Activated effector memory CD4-positive, alpha-beta T cell treated with anti-CD3 and anti-CD28 coated beads, Interleukin-2, amount 50 U/mL, for 16 hours (primary cell): ENCODE results near the gene ARHGEF37.
"Not testable (repeated sequence)": the region's sequence is repeated elsewhere in the genome, so short reads cannot be mapped to it uniquely, and the experiment has no call there.

ENCODE experiments used
- DNase-seq: peaks from one replicate; pipeline ENCODE4 v3.0.0-alpha.2; 2020

The ARHGEF37 gene

GRCh38 chr5:149572170-149572569, 9.1 kb upstream of the ARHGEF37 start:
- DNase-seq: no peak

DNA sequence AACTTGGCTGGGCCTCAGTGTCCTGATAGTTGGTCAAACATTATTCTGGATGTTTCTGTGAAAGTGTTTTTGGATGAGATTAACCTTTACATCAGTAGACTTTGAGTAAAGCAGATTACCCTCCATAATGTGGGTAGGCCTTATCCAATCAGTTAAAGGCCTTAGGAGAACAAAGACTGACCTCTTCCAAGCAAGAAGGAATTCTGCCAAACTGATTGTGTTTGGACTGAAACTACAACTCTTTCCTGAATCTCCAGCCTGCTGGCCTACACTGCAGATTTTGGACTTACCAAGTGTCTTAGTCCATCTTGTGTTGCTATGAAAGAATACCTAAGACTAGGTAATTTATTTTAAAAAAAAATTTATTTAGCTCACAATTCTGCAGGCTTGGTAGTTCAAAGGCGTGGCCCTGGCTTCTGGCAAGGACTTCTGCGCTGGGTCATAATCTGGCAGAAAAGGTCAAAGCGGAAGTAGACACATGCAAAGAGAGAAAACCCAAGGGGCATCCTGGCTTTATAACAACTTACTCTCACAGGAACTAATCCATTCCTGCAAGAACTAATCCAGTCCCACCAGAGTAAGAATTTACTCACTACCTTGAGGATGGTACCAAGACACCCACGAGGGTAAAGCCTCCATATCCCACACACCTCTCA, 8.6 kb upstream of the ARHGEF37 start:
- no peak for DNase-seq

DNA sequence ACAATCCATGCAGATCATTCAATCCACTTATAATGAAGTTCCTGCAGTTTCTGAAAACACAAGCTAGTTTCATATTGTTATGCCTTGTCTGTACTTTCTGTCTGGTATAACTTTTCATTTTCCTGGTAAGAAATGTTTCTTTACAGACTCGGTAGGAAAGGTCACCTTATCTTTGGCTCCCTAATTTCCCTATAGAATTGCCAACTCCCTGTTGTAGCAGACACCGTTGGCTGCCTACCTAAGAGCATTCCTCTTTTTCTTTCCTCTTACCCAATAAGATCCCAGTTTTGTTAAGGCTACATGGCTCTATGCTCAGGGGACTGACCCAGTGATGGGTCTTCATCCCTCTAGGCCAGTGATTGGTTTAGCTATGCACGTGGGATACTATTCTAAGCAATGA, 6.2 kb upstream of the ARHGEF37 start:
- DNase-seq: no peak

- DNase-seq: no peak
These were observed 5.3 kb upstream of the ARHGEF37 start for GRCh38 chr5:149576021-149576420.

DNA sequence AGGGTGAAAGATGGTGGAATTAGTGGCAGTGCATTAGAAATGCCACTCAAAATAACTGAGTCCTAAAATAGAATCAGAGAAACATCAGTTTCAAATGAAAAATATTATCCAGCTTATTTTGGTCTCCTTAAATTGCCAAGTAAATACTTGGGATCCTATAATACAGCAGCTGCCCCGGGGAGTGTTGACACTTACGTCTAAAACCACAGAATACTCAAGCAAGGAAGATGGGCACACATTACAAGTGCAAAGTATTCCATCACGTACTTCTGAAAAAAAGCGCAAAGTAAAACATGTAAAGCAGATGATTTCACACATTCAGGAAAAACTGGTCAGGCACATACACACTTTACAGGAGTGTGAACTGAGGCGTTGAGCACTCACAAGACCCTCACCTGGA, 2.4 kb upstream of the ARHGEF37 start:
- DNase-seq: no peak

DNA sequence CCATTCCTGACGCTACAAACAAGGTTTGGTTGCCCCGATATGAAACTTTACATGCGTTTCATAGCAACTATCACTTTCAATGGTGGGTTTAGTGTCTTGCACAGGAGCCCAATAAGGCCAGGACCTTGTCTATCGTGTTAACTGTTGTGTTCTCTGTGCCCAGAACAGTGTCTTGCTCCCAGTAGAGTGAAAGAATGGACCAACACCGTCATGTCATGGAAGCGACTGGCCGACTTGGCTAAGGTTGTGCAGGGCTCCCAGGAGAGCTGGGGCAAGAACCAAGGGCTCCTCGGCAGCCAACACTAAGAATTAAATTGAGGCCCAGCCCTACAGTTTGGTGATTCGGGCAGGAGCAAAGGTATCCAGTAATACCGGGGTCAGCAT, 498 bp upstream of the ARHGEF37 start:
- DNase-seq: no peak

DNA sequence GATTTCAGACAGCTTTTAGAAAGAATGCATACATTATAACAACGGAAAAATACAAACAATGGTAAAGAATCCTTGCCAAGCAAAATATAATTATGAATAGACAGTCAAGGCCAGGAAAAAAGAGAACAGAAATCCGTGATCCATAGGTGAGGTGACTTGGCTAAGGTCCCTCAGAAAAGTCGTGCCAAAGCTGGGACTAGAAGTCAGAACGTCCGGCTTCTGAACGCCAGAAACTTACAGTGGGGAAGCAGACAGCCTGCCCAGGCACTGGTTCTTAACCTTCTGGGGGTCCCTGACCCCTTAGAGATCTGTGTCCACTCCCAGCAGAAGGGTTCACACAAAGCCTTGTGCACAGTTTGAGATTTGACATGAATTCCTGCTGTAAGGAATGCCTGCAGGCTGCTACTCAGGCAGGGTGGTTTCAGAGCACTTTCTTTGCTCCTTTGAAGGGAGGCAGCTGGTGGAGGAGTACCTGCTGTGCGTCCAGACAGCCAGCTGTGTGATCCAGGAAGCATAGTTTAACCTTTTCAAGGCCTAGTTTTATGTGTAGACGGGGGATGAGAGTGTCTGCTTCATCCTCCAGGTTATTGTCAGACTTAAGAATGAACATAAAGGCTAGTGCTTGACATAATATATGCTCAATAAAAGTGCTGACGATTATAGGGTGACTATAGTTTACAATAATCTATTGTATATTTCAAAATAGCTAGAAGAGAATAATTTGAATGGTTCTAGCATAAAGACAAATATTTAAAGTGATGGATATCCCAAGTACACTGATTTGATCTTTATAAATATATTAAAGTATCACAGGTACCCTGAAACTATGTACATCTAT, 852 bp downstream of the ARHGEF37 start:
- DNase-seq: no peak

GRCh38 chr5:149583394-149583793, 2.1 kb downstream of the ARHGEF37 start:
- no peak for DNase-seq

DNA sequence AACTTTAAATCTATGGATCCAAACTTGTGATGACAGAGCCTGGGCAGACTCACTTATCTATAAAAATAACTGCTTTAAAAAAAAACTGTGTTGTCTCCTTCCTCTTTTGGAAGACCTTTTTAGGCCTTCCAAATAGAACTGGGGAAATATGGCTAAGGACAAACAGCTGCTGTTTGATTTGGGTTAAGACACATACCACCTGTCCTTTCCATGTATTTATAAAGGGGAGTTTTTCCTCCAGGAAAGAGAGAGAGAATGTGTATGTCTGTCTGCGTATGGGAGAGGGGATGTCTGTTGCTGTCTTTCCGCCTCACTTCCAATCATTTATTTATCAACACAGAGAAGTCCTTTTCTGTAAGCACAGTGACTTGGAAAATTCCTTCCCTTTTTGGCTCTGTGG, 2.8 kb downstream of the ARHGEF37 start:
- no peak for DNase-seq

- no peak for DNase-seq
These were observed 4.6 kb downstream of the ARHGEF37 start for GRCh38 chr5:149585910-149586309.

DNA sequence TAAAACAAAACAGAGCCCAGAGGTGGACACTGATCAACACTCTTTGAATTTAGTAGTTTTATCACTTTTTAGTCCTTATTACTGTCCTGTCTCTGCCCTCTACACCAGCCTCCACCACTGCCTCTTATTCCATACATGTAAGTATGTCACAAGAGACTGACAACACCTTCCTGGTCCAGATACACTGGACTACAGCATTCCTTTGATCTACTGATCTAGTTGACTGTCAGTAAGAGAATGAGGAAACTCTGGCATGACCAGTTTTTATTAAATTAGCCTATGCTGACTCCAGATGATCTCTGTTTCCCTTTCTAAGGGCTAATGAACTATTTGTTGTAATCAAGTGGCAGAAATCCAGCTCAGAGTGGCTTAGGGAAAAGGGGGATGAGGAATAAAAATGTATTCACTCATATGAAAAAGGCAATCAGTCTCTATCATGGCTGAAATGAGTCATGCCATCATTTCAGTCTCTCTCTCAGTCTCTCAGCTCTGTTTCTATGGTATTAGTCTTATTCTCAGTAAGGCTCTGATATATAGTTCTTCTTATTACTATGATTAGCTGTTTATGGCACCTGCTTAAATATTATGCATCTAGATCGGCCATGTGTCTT, 5.5 kb downstream of the ARHGEF37 start:
- DNase-seq: no peak

GRCh38 chr5:149588936-149589335, 7.6 kb downstream of the ARHGEF37 start:
- no peak for DNase-seq

GRCh38 chr5:149593370-149593769, 12.1 kb downstream of the ARHGEF37 start:
- no peak for DNase-seq

- DNase-seq: no peak
These were observed 13.1 kb downstream of the ARHGEF37 start for GRCh38 chr5:149594206-149594895.

GRCh38 chr5:149595105-149595504, 13.8 kb downstream of the ARHGEF37 start:
- not testable (repeated sequence) for DNase-seq

DNA sequence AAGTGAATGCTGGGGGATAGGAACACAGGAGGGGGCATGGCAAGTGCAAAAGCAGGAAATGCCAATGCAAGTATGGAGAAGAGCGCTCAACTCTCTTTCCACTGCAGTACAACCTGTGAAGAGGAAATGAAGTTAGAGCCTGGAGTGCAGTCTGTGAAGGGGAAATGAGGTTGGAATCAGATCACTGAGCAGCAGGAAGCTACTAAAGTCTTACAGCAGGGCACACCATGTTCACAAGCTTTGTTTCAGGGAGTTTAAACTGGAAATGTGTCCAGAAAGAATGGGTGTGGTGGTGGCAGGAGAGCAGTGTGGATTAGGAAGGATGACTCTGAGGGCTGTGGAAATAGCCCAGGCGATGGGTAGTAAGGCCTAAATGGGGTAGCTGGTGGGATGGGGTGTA, 15.4 kb downstream of the ARHGEF37 start:
- DNase-seq: no peak

- no peak for DNase-seq
These were observed 16.3 kb downstream of the ARHGEF37 start for GRCh38 chr5:149597618-149598017.

DNA sequence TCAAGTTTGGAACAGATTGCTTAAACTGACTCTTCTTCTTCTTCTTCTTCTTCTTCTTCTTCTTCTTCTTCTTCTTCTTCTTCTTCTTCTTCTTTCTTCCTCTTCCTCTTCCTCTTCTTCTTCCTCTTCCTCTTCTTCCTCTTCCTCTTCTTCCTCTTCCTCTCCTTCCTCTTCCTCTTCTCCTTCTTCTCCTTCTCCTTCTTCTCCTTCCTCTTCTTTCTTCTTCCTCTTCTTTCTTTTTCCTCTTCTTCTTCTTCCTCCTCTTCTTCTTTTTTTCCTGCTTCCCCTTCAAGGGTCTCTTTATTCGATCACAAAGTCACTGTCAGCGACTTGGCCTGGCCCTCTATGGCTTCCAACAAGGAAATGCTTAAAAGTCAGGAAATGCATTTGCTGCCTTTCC, 16.9 kb downstream of the ARHGEF37 start:
- not testable (repeated sequence) for DNase-seq

DNA sequence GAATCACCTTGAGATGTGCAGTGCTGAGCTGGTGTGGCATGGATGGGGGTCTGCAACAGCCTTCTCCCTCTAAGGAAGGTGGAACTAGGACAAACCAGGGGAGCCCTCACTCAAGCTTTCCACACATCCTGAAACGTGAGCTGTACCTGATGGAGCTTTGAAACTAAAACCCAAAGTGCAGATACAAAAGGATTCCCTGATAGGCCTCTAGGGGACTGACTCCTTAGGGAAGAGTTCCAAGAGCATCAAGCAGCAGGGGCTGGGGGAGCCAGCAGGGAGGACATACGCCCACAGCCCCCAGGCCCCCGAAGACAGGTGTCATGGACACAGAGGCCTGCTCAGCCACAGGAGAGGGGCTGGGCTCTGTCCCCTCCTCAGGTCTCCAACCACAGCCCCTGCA, 17.7 kb downstream of the ARHGEF37 start:
- no peak for DNase-seq

GRCh38 chr5:149599375-149599774, 18.1 kb downstream of the ARHGEF37 start:
- no peak for DNase-seq

DNA sequence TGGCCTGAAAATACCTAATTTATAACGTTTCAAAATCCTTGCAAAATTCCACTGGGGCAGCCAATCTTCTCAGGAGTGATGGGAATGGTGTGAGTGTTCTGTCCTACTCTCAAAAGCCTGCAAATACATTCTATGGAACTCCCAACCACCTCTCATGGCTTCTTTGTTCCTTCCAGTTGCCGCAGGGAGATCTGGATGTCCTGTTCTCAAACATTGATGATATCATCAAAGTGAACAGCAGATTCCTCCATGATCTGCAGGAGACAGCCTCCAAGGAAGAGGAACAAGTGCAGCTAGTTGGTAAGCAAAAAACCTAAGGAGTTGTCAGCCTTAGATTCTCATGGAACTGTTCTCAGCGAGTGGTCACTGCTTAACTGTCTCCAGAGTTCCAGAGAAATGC, 19.6 kb downstream of the ARHGEF37 start:
- no peak for DNase-seq

DNA sequence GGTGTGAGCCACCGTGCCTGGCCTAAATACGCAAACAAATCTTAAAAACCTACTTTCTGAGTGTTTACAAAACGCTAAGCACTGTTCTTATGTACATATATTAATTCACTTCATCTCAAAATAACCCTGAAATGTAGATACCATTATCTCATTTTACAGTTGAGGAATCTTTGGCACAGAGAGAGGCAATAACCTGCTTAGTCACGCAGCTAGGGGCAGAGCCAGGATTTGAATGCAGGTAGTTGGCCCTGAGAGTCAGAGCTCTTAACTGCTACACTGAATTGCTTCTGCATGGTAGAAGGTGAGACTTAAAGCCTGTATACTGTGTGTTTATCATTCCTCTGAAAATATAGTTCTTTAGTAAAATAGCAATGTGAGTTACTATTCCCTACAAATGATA, 21.9 kb downstream of the ARHGEF37 start:
- DNase-seq: no peak

DNA sequence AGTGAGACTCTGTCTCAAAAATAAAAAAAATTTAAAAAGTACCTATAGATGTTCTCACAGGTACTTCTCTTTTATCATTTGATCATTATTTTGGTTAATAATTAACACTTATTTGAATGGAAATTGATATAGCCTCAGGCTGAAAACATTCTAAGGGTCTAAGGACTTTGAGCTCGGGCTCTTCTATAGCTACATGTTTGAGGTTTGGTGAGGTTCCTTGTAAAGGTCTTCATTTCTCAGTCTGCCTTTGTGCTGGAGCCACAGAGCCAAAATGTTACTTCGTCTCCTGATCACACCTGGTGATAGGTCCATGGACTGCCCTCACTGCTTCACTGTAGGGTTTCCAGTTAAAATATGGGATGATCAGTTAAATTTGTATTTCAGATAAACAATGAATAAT, 22.6 kb downstream of the ARHGEF37 start:
- DNase-seq: no peak

- no peak for DNase-seq
These were observed 23.0 kb downstream of the ARHGEF37 start for GRCh38 chr5:149604321-149604720.
